Body of pancreas (tissue), 4 donors: ENCODE measurements around the gene HES2. TPM values are rescaled to one million over a fixed set of nuclear protein-coding genes. Genes with fewer than 3 reads are reported as not detected.
A peak's percentile ranks its signal among the peaks of the same experiment; 100 is the strongest.

Experiments used
- ATAC-seq: fragments of 150-250 bp; one replicate; pipeline ENCODE4 v1.9.1; 2016
- DNase-seq, 4 donors: peaks; one replicate each; pipeline ENCODE4 v3.0.0-alpha.2; 2019
- H3K27ac ChIP-seq, 4 donors: fragments of 200-600 bp; sonication (generic); 1 replicate in 3 of 4; 2 replicates in 1 of 4; pipeline versions ENCODE4 v1.5.1 to v1.6.1; 2016 to 2019; ENCODE audit warnings: mild to moderate bottlenecking in 1 of 4, mixed read lengths in 1 of 4, moderate library complexity in 1 of 4
- H3K27me3 ChIP-seq, 2 donors: fragments of 200-600 bp; sonication (generic); one replicate each; pipeline ENCODE4 v1.6.0; 2016; ENCODE audit warnings: mild to moderate bottlenecking in 1 of 2
- H3K36me3 ChIP-seq, 2 donors: fragments of 200-600 bp; sonication (generic); replicated peaks in 1 of 2; 2 replicates each; pipeline ENCODE4 v1.5.1; 2016; ENCODE audit warnings: low read depth in 2 of 2; ENCODE audit not compliant: insufficient read depth in 1 of 2
- H3K4me1 ChIP-seq: fragments of 200-600 bp; sonication (generic); one replicate; pipeline ENCODE4 v1.6.0; 2016
- H3K4me3 ChIP-seq, 2 donors: fragments of 200-600 bp; sonication (generic); 1 replicate in 1 of 2; 2 replicates in 1 of 2; pipeline ENCODE4 v1.5.1; 2016 to 2019
- H3K9me3 ChIP-seq, 3 donors: fragments of 200-600 bp; sonication (generic); 1 replicate in 2 of 3; 2 replicates in 1 of 3; pipeline ENCODE4 v1.5.1; 2016
- CTCF ChIP-seq, 7 experiments: fragments of 450-650 bp in 4 of 7; fragments of 200-600 bp in 3 of 7; sonication (generic) in 3 of 7; IDR thresholded peaks; one replicate each; pipeline ENCODE4 v1.5.1; 2016 to 2019; ENCODE audit warnings: antibody characterized with exemption in 7 of 7
- POLR2A ChIP-seq, 3 donors: fragments of 450-650 bp; IDR thresholded peaks; one replicate each; pipeline ENCODE4 v1.6.1; 2016; ENCODE audit warnings: antibody characterized with exemption in 3 of 3, mild to moderate bottlenecking in 2 of 3
- WGBS, 2 donors: methylation state at CpG; one replicate each; pipeline ENCODE4 v1.1.5; 2017; 5-methylcytosine and 5-hydroxymethylcytosine counted together
- intact Hi-C: fragments of 100-400 bp; cut with DNase I; formaldehyde crosslinking; loops from one replicate; pipeline ENCODE4 v1.15.1; 2023
- total RNA-seq, 2 donors: library from RNA; depleted of rRNA; stranded (reverse); fragments of >200 nt; gene quantifications; one replicate each; pipeline ENCODE4 v1.1.0, GENCODE V29; 2016

The HES2 gene
- total RNA-seq, 2 donors from 2014 or later = 0.26 TPM; not detected in 1

DNA sequence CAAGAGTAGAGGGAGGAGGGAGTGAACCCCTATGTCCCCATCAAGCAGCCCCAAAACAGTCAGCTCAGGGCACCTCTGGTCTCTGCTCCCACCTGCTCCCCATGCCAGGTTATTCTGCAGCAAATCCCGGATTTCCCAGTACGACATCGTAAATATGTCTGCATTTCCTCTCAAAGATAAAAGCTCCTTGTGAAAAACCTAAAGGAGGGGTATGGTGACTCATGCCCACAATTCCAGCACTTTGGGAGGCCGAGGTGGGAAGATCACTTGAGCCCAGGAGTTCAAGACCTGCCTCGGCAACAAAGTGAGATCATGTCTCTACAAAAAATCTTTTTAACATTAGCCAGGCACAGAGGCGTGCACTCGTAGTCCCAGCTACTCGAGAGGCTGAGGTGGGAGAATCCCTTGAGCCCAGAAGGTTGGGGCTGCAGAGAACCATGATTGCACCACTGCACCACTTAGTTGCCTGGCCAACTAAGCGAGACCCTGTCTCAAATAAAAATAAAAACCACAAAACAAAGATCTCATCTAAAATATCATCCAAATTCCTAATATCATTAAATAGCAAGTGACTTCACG is 33.3 kb downstream of the HES2 start:
- DNase-seq = no peak
- 86 to 91% methylated on average over 10 of the region's 10 CpGs for WGBS, 2 donors
- H3K9me3 ChIP-seq = no peaks in the 10 kb centered on the region
- no peak overlapping the region for H3K27ac ChIP-seq
- TF ChIP-seq POLR2A (IDR thresholded peaks at IDR 0.05) = no peak
- TF ChIP-seq CTCF (IDR thresholded peaks at IDR 0.05) = no peak
- H3K4me1 ChIP-seq = peaks cover 13% of the 10 kb centered on the region
- no peaks in the 10 kb centered on the region for H3K36me3 ChIP-seq
- intact Hi-C loops = no loop called here
- H3K27me3 ChIP-seq = no peaks in the 10 kb centered on the region
- no peak overlapping the region for H3K4me3 ChIP-seq
- no peak for ATAC-seq

DNA sequence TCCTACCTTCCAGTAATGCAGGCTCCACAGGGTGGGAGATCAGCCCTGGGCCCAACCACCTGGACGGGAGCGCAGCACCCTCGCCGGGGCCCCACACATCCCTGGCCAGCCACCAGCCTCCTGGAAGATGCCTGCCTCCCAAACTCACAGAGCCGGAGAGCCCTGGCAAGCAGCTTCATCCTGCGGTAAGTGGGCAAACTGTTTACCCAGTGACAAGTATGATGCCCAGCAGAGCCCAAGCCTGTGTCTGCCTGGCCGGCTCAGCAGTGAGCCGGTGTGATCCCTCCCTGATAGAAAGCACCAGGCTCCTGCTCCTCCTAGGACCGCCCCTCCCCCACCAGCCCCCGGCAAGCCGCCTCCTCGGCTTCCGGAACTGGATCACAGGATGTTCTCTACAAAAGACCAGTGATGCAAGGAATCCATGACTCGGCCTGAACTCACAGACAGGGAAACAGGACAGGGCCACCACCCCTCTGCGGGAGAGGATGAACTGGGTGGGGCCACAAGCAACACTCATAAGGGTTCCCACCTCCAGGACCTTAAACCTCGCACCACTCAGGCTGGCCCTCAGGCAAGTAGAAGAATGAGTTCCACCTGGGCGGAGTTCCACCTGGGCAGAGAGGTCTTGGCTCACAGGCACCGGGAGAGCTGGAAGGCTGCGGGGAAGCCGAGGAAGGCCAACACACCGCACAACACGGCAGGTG is 34.1 kb downstream of the HES2 start:
- no peak for TF ChIP-seq POLR2A (IDR thresholded peaks at IDR 0.05)
- no peak for TF ChIP-seq CTCF (IDR thresholded peaks at IDR 0.05)
- Histone ChIP-seq H3K4me3 (no peak overlapping the region), H3K4me1 (peaks cover 13% of the 10 kb centered on the region), H3K9me3 (no peaks in the 10 kb centered on the region), H3K27ac (peak overlapping the region in 1 of 4 donors; percentile 44), H3K27me3 (no peaks in the 10 kb centered on the region), H3K36me3 (no peaks in the 10 kb centered on the region)
- intact Hi-C loops = no loop called here
- DNase-seq (no peak), ATAC-seq (no peak)
- 73 to 86% methylated on average over 9 to 18 of the region's 22 CpGs for WGBS, 2 donors

DNA sequence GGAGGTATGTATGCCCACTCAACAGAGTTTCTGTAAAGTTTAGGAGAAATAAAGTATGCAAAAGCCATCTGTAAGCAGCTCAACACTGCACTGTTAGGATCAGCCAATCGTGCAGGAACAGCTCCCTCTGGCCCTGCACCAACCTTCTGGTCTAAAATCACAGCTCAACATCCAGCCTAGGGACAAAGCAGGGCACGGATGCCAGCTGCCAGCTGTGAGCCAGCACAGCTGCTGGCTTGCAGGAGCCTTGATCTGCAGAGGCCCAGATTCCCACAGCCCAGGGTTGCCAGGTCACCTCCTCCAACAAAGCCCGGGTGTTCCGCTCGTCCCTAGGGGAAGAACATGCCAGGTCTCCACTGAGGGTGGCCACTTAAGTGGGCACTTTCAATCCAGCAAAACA is 34.8 kb downstream of the HES2 start:
- ATAC-seq (peak; percentile 95), DNase-seq (peak; percentile 83 to 94 (median 91))
- H3K27me3 ChIP-seq = no peaks in the 10 kb centered on the region
- no peak overlapping the region for H3K4me3 ChIP-seq
- intact Hi-C loops = no loop called here
- WGBS, 2 donors = 25 to 38% methylated on average over 1 to 5 of the region's 5 CpGs
- H3K4me1 ChIP-seq = peaks cover 13% of the 10 kb centered on the region
- H3K27ac ChIP-seq = peak overlapping the region in 1 of 4 donors; percentile 44
- no peaks in the 10 kb centered on the region for H3K36me3 ChIP-seq
- no peaks in the 10 kb centered on the region for H3K9me3 ChIP-seq
- TF ChIP-seq POLR2A (IDR thresholded peaks at IDR 0.05) = no peak
- TF ChIP-seq CTCF (IDR thresholded peaks at IDR 0.05) = no peak

DNA sequence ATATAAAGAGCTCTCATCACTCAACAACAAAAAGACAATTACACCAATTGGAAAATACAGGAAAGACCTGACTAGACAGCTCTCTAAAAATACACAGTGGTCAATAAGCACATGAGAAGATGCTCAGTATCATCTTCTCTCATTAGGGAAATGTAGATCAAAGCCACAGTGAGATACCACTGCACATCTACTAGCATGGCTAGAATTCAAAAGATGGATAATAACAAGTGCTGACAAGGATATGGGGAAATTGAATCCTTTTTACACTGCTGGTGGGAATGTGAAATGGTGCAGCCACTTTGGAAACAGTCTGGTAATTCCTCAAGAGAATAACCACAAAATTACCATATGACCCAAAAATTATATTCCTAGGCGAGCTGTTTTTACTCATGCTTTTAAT is 35.6 kb downstream of the HES2 start:
- Histone ChIP-seq H3K4me3 (no peak overlapping the region), H3K9me3 (no peaks in the 10 kb centered on the region), H3K4me1 (peaks cover 13% of the 10 kb centered on the region), H3K27ac (no peak overlapping the region), H3K36me3 (no peaks in the 10 kb centered on the region), H3K27me3 (no peaks in the 10 kb centered on the region)
- ATAC-seq = no peak
- intact Hi-C loops = no loop called here
- DNase-seq = no peak
- 95% methylated on average over 1 of the region's 1 CpG for WGBS, 2 donors
- TF ChIP-seq POLR2A (IDR thresholded peaks at IDR 0.05) = no peak
- TF ChIP-seq CTCF (IDR thresholded peaks at IDR 0.05) = no peak

- Histone ChIP-seq H3K9me3 (no peaks in the 10 kb centered on the region), H3K36me3 (no peaks in the 10 kb centered on the region), H3K4me3 (no peak overlapping the region), H3K4me1 (peaks cover 6% of the 10 kb centered on the region), H3K27me3 (no peaks in the 10 kb centered on the region), H3K27ac (no peak overlapping the region)
- WGBS, 2 donors = 91 to 95% methylated on average over 7 of the region's 7 CpGs
- TF ChIP-seq POLR2A (IDR thresholded peaks at IDR 0.05) = no peak
- TF ChIP-seq CTCF (IDR thresholded peaks at IDR 0.05) = no peak
- ATAC-seq (no peak), DNase-seq (no peak)
- intact Hi-C loops = no loop called here
These were observed 39.7 kb downstream of the HES2 start for GRCh38 chr1:6380037-6380436.
